AG10803 (cell line): ENCODE data around the gene KDM1A.

Source experiments
- DNase-seq: peaks from one replicate; pipeline ENCODE4 v3.0.0; 2010; ENCODE audit warnings: low read depth
- H3K4me3 ChIP-seq: 2 replicates; pipeline ENCODE4 v1.5.1; 2011; ENCODE audit warnings: mild to moderate bottlenecking, low read length, control low read depth
- TF ChIP-seq, protein P1 (sequence below): conservative IDR thresholded peaks from 2 replicates; pipeline ENCODE4 v1.5.1; 2011; ENCODE audit warnings: mild to moderate bottlenecking, low read length, control low read depth, inconsistent platforms

The KDM1A gene

DNA sequence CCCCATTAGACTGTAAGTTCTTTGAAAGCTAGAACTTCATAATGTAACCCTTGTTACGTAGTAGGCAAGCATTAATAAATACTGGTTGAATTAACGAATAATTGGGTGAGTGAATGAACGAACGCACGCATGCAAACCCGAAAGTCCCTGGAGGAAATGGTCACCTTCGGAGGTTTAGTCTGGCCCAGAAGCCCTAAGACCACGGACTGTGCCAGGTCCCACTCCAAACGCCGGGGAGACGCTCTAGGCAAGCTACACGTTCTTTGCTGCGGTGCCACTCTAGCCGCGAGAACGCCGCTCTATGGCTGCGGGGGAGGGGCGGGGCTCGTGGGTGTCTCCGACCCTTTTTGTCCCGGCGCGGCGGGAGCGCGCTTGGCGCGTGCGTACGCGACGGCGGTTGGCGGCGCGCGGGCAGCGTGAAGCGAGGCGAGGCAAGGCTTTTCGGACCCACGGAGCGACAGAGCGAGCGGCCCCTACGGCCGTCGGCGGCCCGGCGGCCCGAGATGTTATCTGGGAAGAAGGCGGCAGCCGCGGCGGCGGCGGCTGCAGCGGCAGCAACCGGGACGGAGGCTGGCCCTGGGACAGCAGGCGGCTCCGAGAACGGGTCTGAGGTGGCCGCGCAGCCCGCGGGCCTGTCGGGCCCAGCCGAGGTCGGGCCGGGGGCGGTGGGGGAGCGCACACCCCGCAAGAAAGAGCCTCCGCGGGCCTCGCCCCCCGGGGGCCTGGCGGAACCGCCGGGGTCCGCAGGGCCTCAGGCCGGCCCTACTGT, at the start of gene KDM1A:
Gene KDM1A (plus strand): TSS at position 375 of the 769 bp plus-strand sequence. CDS start 129 bp downstream, at position 504.
- peak; percentile 98 for DNase-seq
- TF ChIP-seq, protein P1, sequence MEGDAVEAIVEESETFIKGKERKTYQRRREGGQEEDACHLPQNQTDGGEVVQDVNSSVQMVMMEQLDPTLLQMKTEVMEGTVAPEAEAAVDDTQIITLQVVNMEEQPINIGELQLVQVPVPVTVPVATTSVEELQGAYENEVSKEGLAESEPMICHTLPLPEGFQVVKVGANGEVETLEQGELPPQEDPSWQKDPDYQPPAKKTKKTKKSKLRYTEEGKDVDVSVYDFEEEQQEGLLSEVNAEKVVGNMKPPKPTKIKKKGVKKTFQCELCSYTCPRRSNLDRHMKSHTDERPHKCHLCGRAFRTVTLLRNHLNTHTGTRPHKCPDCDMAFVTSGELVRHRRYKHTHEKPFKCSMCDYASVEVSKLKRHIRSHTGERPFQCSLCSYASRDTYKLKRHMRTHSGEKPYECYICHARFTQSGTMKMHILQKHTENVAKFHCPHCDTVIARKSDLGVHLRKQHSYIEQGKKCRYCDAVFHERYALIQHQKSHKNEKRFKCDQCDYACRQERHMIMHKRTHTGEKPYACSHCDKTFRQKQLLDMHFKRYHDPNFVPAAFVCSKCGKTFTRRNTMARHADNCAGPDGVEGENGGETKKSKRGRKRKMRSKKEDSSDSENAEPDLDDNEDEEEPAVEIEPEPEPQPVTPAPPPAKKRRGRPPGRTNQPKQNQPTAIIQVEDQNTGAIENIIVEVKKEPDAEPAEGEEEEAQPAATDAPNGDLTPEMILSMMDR = peak; percentile 36
- peak within 1 kb of the TSS; percentile 86 for H3K4me3 ChIP-seq

DNA sequence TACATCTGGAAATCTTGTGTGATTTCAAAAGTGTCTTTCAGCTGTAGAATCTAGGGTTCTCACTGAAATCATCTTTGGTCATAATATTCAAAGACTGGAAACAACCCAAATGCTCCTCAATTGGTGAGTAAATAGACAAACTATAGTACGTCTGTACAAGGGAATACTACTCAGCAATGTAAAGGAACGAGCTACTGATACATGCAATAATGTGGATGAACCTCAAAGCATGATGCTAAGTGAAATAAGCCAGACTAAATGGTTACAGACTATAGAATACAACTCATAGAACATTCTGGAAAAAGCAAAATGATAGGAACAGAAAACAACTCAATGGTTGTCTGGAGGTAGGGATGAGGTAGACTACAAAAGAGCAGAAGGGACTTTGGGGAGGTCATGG, 49.2 kb upstream of the KDM1A start:
- TF ChIP-seq, protein P1 = no peak
- H3K4me3 ChIP-seq = no peak overlapping the region
- no peak for DNase-seq

DNA sequence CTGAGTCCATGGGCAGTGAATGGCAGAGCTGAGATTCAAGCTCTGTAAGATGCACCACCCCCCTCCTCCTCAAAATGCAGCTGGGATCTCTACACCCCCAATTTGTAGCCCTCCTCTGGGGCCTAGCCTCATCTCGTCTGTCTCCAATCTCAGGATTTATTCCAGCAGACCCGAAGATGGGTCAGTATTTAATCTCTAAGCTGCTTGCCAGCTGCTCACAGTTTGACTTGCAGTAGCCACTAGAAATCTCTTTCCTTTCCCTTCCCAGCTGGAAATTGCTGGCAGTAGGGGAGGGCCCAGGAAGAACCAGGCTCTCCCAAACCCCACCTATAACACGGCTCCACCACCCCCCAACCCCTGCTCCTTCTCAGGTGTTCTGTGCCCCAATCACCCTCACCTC, 48.1 kb upstream of the KDM1A start:
- TF ChIP-seq, protein P1 = no peak
- DNase-seq = no peak
- no peak overlapping the region for H3K4me3 ChIP-seq

DNA sequence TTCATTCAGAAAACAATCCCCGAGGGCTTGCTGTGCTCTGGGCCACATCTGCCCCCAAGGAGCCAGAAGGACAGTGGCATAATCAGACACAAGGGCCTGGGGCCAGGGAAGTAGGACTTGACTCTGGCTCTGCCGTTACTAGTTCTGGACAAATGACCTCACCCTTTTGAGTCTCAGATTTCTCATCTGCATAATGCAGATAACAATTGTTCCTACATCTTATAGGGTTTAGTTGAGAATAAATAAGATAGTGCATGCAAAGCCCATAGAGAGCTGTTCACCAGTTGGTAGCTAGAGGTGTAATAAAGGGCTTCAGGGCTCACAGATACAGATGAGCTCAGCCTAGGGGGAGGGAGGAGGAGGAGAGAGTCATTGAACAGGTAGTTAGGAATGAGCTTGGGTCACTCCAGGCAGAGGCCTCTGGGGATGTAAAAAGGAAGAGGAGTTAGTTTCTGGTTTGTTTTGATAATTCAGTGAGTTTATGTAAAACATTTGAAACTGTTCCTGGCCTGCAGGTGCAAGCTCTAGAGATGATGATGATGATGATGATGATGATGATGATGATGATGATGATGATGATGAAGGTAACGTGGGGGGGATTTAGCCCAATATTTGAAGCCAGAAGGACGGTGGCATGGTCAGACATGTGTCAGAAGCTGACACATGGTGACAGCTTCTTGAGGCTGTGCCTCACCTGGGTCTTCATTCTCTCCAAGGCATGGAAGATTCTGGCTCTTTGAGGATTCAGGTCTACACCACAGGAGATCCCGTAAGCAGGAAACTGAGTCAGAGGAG, 47.5 kb upstream of the KDM1A start:
- no peak for DNase-seq
- TF ChIP-seq, protein P1 = no peak
- H3K4me3 ChIP-seq = no peak overlapping the region

DNA sequence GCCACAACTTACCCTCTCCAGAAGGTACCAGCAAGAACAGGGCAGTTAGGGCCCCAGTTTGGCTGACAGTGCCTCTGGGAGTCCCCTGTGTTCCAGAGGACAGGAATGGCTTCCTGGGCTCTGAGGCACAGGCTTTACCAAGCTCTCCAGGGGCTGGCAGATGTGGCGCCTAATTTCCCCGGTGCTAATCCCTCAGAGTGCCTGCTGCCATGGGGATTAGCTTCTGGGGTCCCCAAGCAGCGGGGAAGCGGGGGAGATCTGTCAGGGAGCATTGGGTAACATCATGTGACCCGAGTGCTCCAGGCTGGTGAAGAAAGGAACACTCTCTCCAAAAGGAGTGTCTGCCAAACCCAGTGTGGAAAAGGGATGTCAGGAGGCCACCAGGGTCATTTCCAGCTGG, 46.5 kb upstream of the KDM1A start, which contains the start of gene LACTBL1:
Gene LACTBL1 (minus strand): TSS at position 107 of the 400 bp plus-strand sequence. CDS start 550 bp downstream, outside the sequence.
- no peak for DNase-seq
- TF ChIP-seq, protein P1 = no peak
- no peak within 1 kb of the TSS for H3K4me3 ChIP-seq

DNA sequence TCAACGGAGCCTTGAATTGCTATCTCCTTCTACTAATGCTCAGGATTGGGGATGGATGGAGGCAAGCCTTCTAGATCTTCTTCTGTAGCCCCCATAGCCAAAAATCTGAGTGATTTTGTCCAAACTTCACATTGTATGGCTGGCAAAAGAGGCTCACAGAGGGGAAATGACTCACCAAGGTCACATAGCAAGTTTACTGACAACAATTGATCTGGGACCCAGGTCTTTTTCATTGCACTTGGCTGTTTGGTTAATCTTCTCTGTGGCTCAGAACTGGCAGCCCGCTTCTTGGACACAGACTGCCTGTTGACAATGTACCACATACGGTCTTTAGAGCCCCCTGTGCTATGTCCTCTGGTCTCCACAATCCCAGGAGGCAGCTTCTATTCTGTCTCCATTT, 43.6 kb upstream of the KDM1A start:
- TF ChIP-seq, protein P1 = no peak
- H3K4me3 ChIP-seq = no peak overlapping the region
- peak; percentile 17 for DNase-seq
